Thymus (tissue), 11 donors: Measurements from ENCODE around the gene PIK3IP1. TPM values are rescaled to one million over a fixed set of nuclear protein-coding genes. Genes with fewer than 3 reads are reported as not detected.

Experiments
- DNase-seq, 9 donors: peaks; one replicate each; pipeline ENCODE4 v3.0.0-alpha.2; 2013; ENCODE audit warnings: low spot score in 9 of 9, low read depth in 6 of 9, missing footprints in 1 of 9
- H3K27ac ChIP-seq, 2 donors: one replicate each; pipeline ENCODE4 v1.5.1; 2013; ENCODE audit warnings: control low read depth in 1 of 2, low read depth in 1 of 2, low read length in 1 of 2, mild to moderate bottlenecking in 1 of 2, moderate library complexity in 1 of 2
- H3K27me3 ChIP-seq, 2 donors: one replicate each; pipeline ENCODE4 v1.5.1; 2013; ENCODE audit warnings: low read length in 1 of 2; ENCODE audit not compliant: control insufficient read depth in 2 of 2, insufficient read depth in 1 of 2
- H3K36me3 ChIP-seq, 2 donors: one replicate each; pipeline ENCODE4 v1.5.1; 2013; ENCODE audit warnings: low read length in 1 of 2, mild to moderate bottlenecking in 1 of 2, moderate library complexity in 1 of 2; ENCODE audit not compliant: control insufficient read depth in 2 of 2, insufficient read depth in 2 of 2
- H3K4me1 ChIP-seq, 2 donors: one replicate each; pipeline ENCODE4 v1.5.1; 2013; ENCODE audit warnings: low read length in 2 of 2; ENCODE audit not compliant: control insufficient read depth in 2 of 2, insufficient read depth in 2 of 2
- H3K4me3 ChIP-seq, 2 donors: one replicate each; pipeline ENCODE4 v1.5.1; 2013; ENCODE audit warnings: low read length in 2 of 2, control low read depth in 1 of 2, mild to moderate bottlenecking in 1 of 2
- H3K9me3 ChIP-seq, 2 donors: one replicate each; pipeline ENCODE4 v1.5.1; 2013; ENCODE audit warnings: low read length in 1 of 2, mild to moderate bottlenecking in 1 of 2; ENCODE audit not compliant: control insufficient read depth in 2 of 2, insufficient read depth in 1 of 2
- WGBS: extraction: QIAGEN DNeasy Blood & Tissue Kit; methylation state at CpG from one replicate; pipeline ENCODE4 v1.1.7; 2013; 5-methylcytosine and 5-hydroxymethylcytosine counted together
- polyA plus RNA-seq: library from polyadenylated mRNA; stranded (reverse); fragments of 200-250 nt; gene quantifications from one replicate; pipeline ENCODE4 v1.2.3, GENCODE V29; 2013
- total RNA-seq: library from RNA; stranded (reverse); fragments of 120-200 nt; gene quantifications from one replicate; pipeline ENCODE4 v1.2.4, GENCODE V29; 2013
- donor health status: healthy.

Gene PIK3IP1
- total and polyA plus RNA-seq, 2 donors: 64.4 to 182 TPM

DNA sequence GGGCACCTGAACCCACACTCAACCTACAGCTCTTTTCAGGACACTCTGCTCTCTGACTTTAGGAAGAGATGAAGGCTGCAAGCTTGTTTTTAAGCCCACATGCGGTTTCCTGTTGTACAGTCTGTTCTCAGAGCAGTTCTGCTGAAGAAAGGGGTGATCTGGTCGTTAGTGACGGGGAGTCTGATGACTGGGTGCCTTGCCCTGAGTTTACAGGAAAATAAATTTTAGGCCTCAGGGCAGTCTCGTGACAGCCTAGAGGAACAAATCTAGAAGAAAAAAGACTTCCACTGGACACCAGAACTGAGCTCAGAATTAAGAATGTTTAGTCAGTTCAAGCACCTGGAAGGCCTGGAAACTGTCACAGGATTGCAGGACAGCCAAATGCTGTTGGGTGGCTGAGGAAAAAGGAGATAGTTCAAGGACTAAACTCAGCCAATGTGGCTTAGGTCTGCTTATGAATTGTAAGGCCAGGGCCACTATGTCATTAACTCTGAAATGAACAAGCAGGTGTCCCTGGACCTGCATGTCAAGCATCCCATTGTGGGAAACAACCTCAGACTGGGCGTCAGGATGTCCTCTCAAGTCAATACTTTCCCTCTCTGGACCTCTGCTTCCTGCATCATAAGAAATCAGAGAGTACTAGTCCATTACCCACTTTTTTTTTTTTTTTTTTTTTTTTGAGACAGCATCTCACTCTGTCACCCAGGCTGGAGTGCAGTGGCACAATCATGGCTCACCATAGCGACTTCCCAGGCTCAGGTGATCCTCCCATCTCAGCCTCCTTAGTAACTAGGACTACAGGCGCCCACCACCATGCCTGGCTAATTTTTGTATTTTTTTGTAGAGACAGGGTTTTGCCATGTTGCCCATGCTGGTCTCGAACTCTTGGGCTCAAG, 5.7 kb downstream of the PIK3IP1 start:
- WGBS: 45% methylated on average over 8 of the region's 8 CpGs
- no peaks in the 10 kb centered on the region for H3K27me3 ChIP-seq
- H3K4me1 ChIP-seq: peaks cover 49 to 70% of the 10 kb centered on the region in 2 donors
- H3K9me3 ChIP-seq: no peaks in the 10 kb centered on the region
- H3K4me3 ChIP-seq: peak overlapping the region in 1 of 2 donors; percentile 46
- peak in 8 of 9 donors; percentile 57 to 91 (median 74) for DNase-seq
- peak overlapping the region; percentile 96 to 99 for H3K27ac ChIP-seq
- peaks cover 69 to 88% of the 10 kb centered on the region in 2 donors for H3K36me3 ChIP-seq

- 28% methylated on average over 3 of the region's 3 CpGs for WGBS
Measured at GRCh38 chr22:31284281-31285155, 7.8 kb downstream of the PIK3IP1 start.

GRCh38 chr22:31282748-31283468, 9.4 kb downstream of the PIK3IP1 start:
- WGBS: 86% methylated on average over 8 of the region's 8 CpGs
- Histone ChIP-seq H3K36me3 (peaks cover 78 to 85% of the 10 kb centered on the region in 2 donors), H3K27me3 (no peaks in the 10 kb centered on the region), H3K4me3 (no peak overlapping the region), H3K4me1 (peaks cover 37 to 64% of the 10 kb centered on the region in 2 donors), H3K9me3 (no peaks in the 10 kb centered on the region), H3K27ac (peak overlapping the region in 1 of 2 donors; percentile 71)
- DNase-seq: no peak

More at GRCh38 chr22:31284281-31285155, 7.8 kb downstream of the PIK3IP1 start:
- Histone ChIP-seq H3K36me3 (peaks cover 83 to 90% of the 10 kb centered on the region in 2 donors), H3K9me3 (no peaks in the 10 kb centered on the region), H3K27ac (peak overlapping the region; percentile 89 to 96), H3K4me1 (peaks cover 51 to 63% of the 10 kb centered on the region in 2 donors), H3K27me3 (no peaks in the 10 kb centered on the region), H3K4me3 (peak overlapping the region in 1 of 2 donors; percentile 46)
- no peak for DNase-seq

DNA sequence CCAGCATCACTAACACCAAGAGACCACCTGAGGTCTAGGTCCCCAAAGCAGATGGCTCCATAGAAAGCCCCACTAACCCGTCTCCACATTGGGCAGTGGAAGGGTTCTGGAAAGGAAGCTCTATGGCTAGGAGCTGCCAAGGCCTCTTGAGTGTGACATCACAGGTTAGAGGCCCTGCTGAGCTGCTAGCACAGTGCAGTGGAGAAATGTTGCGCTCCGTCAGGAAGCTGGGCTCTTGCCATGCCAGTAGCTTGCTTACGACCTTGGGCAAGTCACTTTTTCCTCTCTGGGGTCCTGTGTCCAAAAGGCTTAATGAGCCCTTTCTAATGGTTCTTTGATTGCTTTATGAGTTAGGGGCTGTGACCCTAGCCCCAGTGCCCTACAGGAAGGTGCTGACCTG, 10.6 kb downstream of the PIK3IP1 start:
- peak overlapping the region in 1 of 2 donors; percentile 77 for H3K27ac ChIP-seq
- 72% methylated on average over 4 of the region's 4 CpGs for WGBS
- H3K9me3 ChIP-seq: no peaks in the 10 kb centered on the region
- no peaks in the 10 kb centered on the region for H3K27me3 ChIP-seq
- H3K36me3 ChIP-seq: peaks cover 75 to 89% of the 10 kb centered on the region in 2 donors
- DNase-seq: no peak
- no peak overlapping the region for H3K4me3 ChIP-seq
- H3K4me1 ChIP-seq: peaks cover 25 to 56% of the 10 kb centered on the region in 2 donors

DNA sequence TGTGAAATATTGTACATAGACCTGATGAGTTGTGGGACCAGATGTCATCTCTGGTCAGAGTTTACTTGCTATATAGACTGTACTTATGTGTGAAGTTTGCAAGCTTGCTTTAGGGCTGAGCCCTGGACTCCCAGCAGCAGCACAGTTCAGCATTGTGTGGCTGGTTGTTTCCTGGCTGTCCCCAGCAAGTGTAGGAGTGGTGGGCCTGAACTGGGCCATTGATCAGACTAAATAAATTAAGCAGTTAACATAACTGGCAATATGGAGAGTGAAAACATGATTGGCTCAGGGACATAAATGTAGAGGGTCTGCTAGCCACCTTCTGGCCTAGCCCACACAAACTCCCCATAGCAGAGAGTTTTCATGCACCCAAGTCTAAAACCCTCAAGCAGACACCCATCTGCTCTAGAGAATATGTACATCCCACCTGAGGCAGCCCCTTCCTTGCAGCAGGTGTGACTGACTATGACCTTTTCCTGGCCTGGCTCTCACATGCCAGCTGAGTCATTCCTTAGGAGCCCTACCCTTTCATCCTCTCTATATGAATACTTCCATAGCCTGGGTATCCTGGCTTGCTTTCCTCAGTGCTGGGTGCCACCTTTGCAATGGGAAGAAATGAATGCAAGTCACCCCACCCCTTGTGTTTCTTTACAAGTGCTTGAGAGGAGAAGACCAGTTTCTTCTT, 12.3 kb downstream of the PIK3IP1 start:
- H3K9me3 ChIP-seq: no peaks in the 10 kb centered on the region
- H3K36me3 ChIP-seq: peaks cover 66 to 91% of the 10 kb centered on the region in 2 donors
- peak overlapping the region; percentile 89 to 90 for H3K27ac ChIP-seq
- H3K4me1 ChIP-seq: peaks cover 14 to 38% of the 10 kb centered on the region in 2 donors
- H3K4me3 ChIP-seq: no peak overlapping the region
- DNase-seq: no peak
- no peaks in the 10 kb centered on the region for H3K27me3 ChIP-seq

- Histone ChIP-seq H3K4me1 (peaks cover 7 to 32% of the 10 kb centered on the region in 2 donors), H3K36me3 (peaks cover 63 to 89% of the 10 kb centered on the region in 2 donors)
Measured at GRCh38 chr22:31279327-31279669, 13.0 kb downstream of the PIK3IP1 start.

GRCh38 chr22:31278626-31279326, 13.5 kb downstream of the PIK3IP1 start:
- Histone ChIP-seq H3K9me3 (no peaks in the 10 kb centered on the region), H3K4me1 (peaks cover 4 to 27% of the 10 kb centered on the region in 2 donors), H3K4me3 (no peak overlapping the region), H3K36me3 (peaks cover 58 to 91% of the 10 kb centered on the region in 2 donors), H3K27me3 (no peaks in the 10 kb centered on the region), H3K27ac (peak overlapping the region; percentile 89 to 90)
- DNase-seq: peak in 3 of 9 donors; percentile 22 to 56 (median 54)
- 86% methylated on average over 6 of the region's 6 CpGs for WGBS

More at GRCh38 chr22:31279327-31279669, 13.0 kb downstream of the PIK3IP1 start:
- no peak for DNase-seq
- H3K27ac ChIP-seq: peak overlapping the region; percentile 89 to 90
- H3K27me3 ChIP-seq: no peaks in the 10 kb centered on the region
- H3K4me3 ChIP-seq: no peak overlapping the region
- H3K9me3 ChIP-seq: no peaks in the 10 kb centered on the region

DNA sequence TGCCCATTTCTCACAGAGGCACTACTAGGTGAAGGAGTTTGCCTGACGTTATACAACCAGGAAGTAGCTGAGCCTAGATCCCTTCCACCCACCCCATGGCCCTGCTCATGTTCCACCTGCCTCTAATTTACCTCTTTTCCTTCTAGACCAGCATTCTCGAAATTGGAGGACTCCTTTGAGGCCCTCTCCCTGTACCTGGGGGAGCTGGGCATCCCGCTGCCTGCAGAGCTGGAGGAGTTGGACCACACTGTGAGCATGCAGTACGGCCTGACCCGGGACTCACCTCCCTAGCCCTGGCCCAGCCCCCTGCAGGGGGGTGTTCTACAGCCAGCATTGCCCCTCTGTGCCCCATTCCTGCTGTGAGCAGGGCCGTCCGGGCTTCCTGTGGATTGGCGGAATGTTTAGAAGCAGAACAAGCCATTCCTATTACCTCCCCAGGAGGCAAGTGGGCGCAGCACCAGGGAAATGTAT, 14.1 kb downstream of the PIK3IP1 start:
- Histone ChIP-seq H3K9me3 (no peaks in the 10 kb centered on the region), H3K27me3 (no peaks in the 10 kb centered on the region), H3K4me1 (peaks cover 4 to 27% of the 10 kb centered on the region in 2 donors), H3K27ac (peak overlapping the region; percentile 87 to 89), H3K4me3 (no peak overlapping the region), H3K36me3 (peaks cover 56 to 88% of the 10 kb centered on the region in 2 donors)
- 92% methylated on average over 9 of the region's 9 CpGs for WGBS
- DNase-seq: no peak
